Kidney glomerular epithelial cell (primary cell): Measurements from ENCODE around the gene MAP2.
"Not testable (repeated sequence)": the region's sequence is repeated elsewhere in the genome, so short reads cannot be mapped to it uniquely, and the experiment has no call there.

Experiments
- DNase-seq: peaks from one replicate; lab custom pipeline; 2025; lab: John Stamatoyannopoulos, UW

MAP2 gene

GRCh38 chr2:209591021-209591420 lies 167.2 kb downstream of the MAP2 start:
- no peak for DNase-seq

GRCh38 chr2:209592106-209592505 lies 168.3 kb downstream of the MAP2 start:
- no peak for DNase-seq

- no peak for DNase-seq
Observed at GRCh38 chr2:209593930-209594329, 170.1 kb downstream of the MAP2 start.

GRCh38 chr2:209596262-209596661 lies 172.4 kb downstream of the MAP2 start:
- DNase-seq = no peak

GRCh38 chr2:209598227-209598626 lies 174.4 kb downstream of the MAP2 start:
- not testable (repeated sequence) for DNase-seq

- no peak for DNase-seq
Observed at GRCh38 chr2:209600341-209601171, 176.7 kb downstream of the MAP2 start.

GRCh38 chr2:209601497-209601896 lies 177.7 kb downstream of the MAP2 start:
- no peak for DNase-seq

- no peak for DNase-seq
Observed at GRCh38 chr2:209602259-209602658, 178.4 kb downstream of the MAP2 start.

GRCh38 chr2:209609531-209609930 lies 185.7 kb downstream of the MAP2 start:
- DNase-seq = no peak

- DNase-seq = no peak
Observed at GRCh38 chr2:209610631-209611030, 186.8 kb downstream of the MAP2 start.

- DNase-seq = no peak
Observed at GRCh38 chr2:209613649-209614305, 189.9 kb downstream of the MAP2 start.

GRCh38 chr2:209614690-209615369 lies 191.0 kb downstream of the MAP2 start:
- DNase-seq = no peak

- no peak for DNase-seq
Observed at GRCh38 chr2:209619782-209620181, 195.9 kb downstream of the MAP2 start.

GRCh38 chr2:209624192-209624938 lies 200.5 kb downstream of the MAP2 start:
- DNase-seq = peak; percentile 9

GRCh38 chr2:209629597-209629996 lies 205.8 kb downstream of the MAP2 start:
- DNase-seq = peak; percentile 80

- DNase-seq = no peak
Observed at GRCh38 chr2:209633911-209634310, 210.1 kb downstream of the MAP2 start.

- DNase-seq = no peak
Observed at GRCh38 chr2:209636076-209636475, 212.2 kb downstream of the MAP2 start.

GRCh38 chr2:209637293-209637692 lies 213.4 kb downstream of the MAP2 start:
- no peak for DNase-seq

GRCh38 chr2:209638346-209638745 lies 214.5 kb downstream of the MAP2 start:
- DNase-seq = no peak

GRCh38 chr2:209640358-209640757 lies 216.5 kb downstream of the MAP2 start:
- no peak for DNase-seq

GRCh38 chr2:209642146-209642820 lies 218.4 kb downstream of the MAP2 start:
- peak; percentile 3 for DNase-seq

GRCh38 chr2:209644842-209645241 lies 221.0 kb downstream of the MAP2 start:
- DNase-seq = no peak
